SK-N-SH (cell line): ENCODE measurements around the gene HCCS. TPM values are rescaled to one million over a fixed set of nuclear protein-coding genes. Genes with fewer than 3 reads are reported as not detected.
"Not testable (repeated sequence)": the region's sequence is repeated elsewhere in the genome, so short reads cannot be mapped to it uniquely, and the experiment has no call there.

Experiments
- CTCF ChIA-PET: fragments of 300-600, 350-600 bp; formaldehyde crosslinking; extraction: SDS; loops from one replicate; lab custom pipeline; 2021; lab: Yijun Ruan, JAX
- POLR2A ChIA-PET: fragments of 350-600 bp; sonication (Branson Sonifier 250); formaldehyde crosslinking; extraction: SDS; loops from one replicate; lab custom pipeline; 2020; ENCODE audit warnings: antibody characterized with exemption, inconsistent platforms; lab: Yijun Ruan, JAX
- DNase-seq: peaks from one replicate; pipeline ENCODE4 v3.0.0; 2012
- H2AFZ ChIP-seq: fragments of 200-600 bp; sonication (generic); 2 replicates; pipeline ENCODE4 v1.8.1; 2016; ENCODE audit warnings: antibody characterized with exemption, mild to moderate bottlenecking, low read depth
- H3F3A ChIP-seq: fragments of 200-600 bp; sonication (generic); replicated peaks from 2 replicates; pipeline ENCODE3; 2016; ENCODE audit warnings: antibody characterized with exemption, mild to moderate bottlenecking; ENCODE audit not compliant: insufficient read depth
- H3K27ac ChIP-seq, 2 experiments: fragments of 200-500 bp in 1 of 2; fragments of 200-600 bp in 1 of 2; sonication (Bioruptor generic) in 1 of 2; sonication (generic), shearing (Covaris generic) in 1 of 2; 2 replicates each; pipeline versions ENCODE4 v1.5.1 to v1.6.1; 2014 to 2016; ENCODE audit warnings: low read depth in 2 of 2, inconsistent platforms in 1 of 2, low read length in 1 of 2, mild to moderate bottlenecking in 1 of 2, mixed read lengths in 1 of 2
- H3K27me3 ChIP-seq: fragments of 200-600 bp; sonication (generic), shearing (Covaris generic); 2 replicates; pipeline ENCODE4 v1.6.1; 2016; ENCODE audit warnings: mixed run types; ENCODE audit not compliant: insufficient read depth
- H3K36me3 ChIP-seq, 2 experiments: fragments of 200-500 bp in 1 of 2; fragments of 200-600 bp in 1 of 2; sonication (Bioruptor generic) in 1 of 2; sonication (generic) in 1 of 2; replicated peaks in 1 of 2; 2 replicates each; pipeline versions ENCODE3 to v1.5.1; 2014 to 2016; ENCODE audit warnings: low read length in 1 of 2, mild to moderate bottlenecking in 1 of 2; ENCODE audit not compliant: insufficient read depth in 2 of 2, control insufficient read depth in 1 of 2
- H3K4me1 ChIP-seq, 2 experiments: fragments of 200-500 bp in 1 of 2; fragments of 200-600 bp in 1 of 2; sonication (Bioruptor generic) in 1 of 2; sonication (generic), shearing (Covaris generic) in 1 of 2; 2 replicates each; pipeline versions ENCODE4 v1.5.1 to v1.6.1; 2014 to 2016; ENCODE audit warnings: low read depth in 1 of 2, low read length in 1 of 2, mixed run types in 1 of 2; ENCODE audit not compliant: insufficient read depth in 2 of 2, control insufficient read depth in 1 of 2
- H3K4me2 ChIP-seq: fragments of 200-600 bp; sonication (generic), shearing (Covaris generic); 2 replicates; pipeline ENCODE4 v1.6.1; 2017; ENCODE audit warnings: mixed run types
- H3K4me3 ChIP-seq, 2 experiments: fragments of 200-500 bp in 1 of 2; fragments of 200-600 bp in 1 of 2; sonication (Bioruptor generic) in 1 of 2; sonication (generic), shearing (Covaris generic) in 1 of 2; 2 replicates each; pipeline versions ENCODE4 v1.5.1 to v1.8.1; 2014 to 2016; ENCODE audit warnings: low read depth in 2 of 2, inconsistent platforms in 1 of 2, low read length in 1 of 2, mild to moderate bottlenecking in 1 of 2, mixed read lengths in 1 of 2, moderate library complexity in 1 of 2
- H3K79me2 ChIP-seq: fragments of 200-600 bp; sonication (generic); 2 replicates; pipeline ENCODE4 v1.8.1; 2017; ENCODE audit warnings: mild to moderate bottlenecking; ENCODE audit not compliant: insufficient read depth
- H3K9ac ChIP-seq: fragments of 200-600 bp; sonication (generic); 2 replicates; pipeline ENCODE4 v1.6.1; 2017; ENCODE audit warnings: mixed run types
- H3K9me2 ChIP-seq: fragments of 200-600 bp; sonication (generic); 2 replicates; pipeline ENCODE4 v1.6.1; 2017; ENCODE audit warnings: mixed run types
- H3K9me3 ChIP-seq: fragments of 200-600 bp; sonication (generic); 2 replicates; pipeline ENCODE4 v1.6.1; 2017; ENCODE audit warnings: mixed run types, mild to moderate bottlenecking, moderate library complexity
- H4K20me1 ChIP-seq: fragments of 200-600 bp; sonication (generic); 2 replicates; pipeline ENCODE4 v1.6.1; 2017; ENCODE audit warnings: mild to moderate bottlenecking, mixed run types; ENCODE audit not compliant: insufficient read depth
- ELF1 ChIP-seq: IDR thresholded peaks from 2 replicates; pipeline ENCODE4 v1.4.0; 2012
- EZH2phosphoT487 ChIP-seq: fragments of 200-600 bp; sonication (generic); IDR thresholded peaks from 2 replicates; pipeline ENCODE4 v1.6.1; 2017; ENCODE audit warnings: low read depth, mixed run types, mild to moderate bottlenecking, antibody characterized with exemption, moderate library complexity, borderline replicate concordance
- GABPA ChIP-seq: IDR thresholded peaks from 2 replicates; pipeline ENCODE4 v1.4.0; 2012; ENCODE audit warnings: low read depth, mild to moderate bottlenecking
- GATA2 ChIP-seq: sonication (generic); formaldehyde crosslinking; IDR thresholded peaks from 2 replicates; pipeline ENCODE4 v1.5.0; 2020; ENCODE audit warnings: mild to moderate bottlenecking, missing genetic modification reagents
- JUND ChIP-seq: IDR thresholded peaks from 2 replicates; pipeline ENCODE4 v1.4.0; 2012
- MEF2A ChIP-seq: IDR thresholded peaks from 2 replicates; pipeline ENCODE4 v1.4.0; 2012; ENCODE audit warnings: low read depth, borderline replicate concordance
- NRF1 ChIP-seq: IDR thresholded peaks from 2 replicates; pipeline ENCODE4 v1.6.1; 2012; ENCODE audit warnings: low read depth, mild to moderate bottlenecking, low read length
- POLR2AphosphoS5 ChIP-seq: IDR thresholded peaks from 2 replicates; pipeline ENCODE4 v1.6.1; 2012; ENCODE audit warnings: low read depth, low read length
- RCOR1 ChIP-seq: fragments of 150-350 bp; IDR thresholded peaks from 2 replicates; pipeline ENCODE4 v1.6.1; 2017; ENCODE audit warnings: antibody characterized with exemption, low read length
- REST ChIP-seq: IDR thresholded peaks from 2 replicates; pipeline ENCODE4 v1.6.1; 2012; ENCODE audit warnings: mild to moderate bottlenecking, low read depth, low read length, moderate library complexity
- RXRA ChIP-seq: IDR thresholded peaks from 2 replicates; pipeline ENCODE4 v1.4.0; 2012; ENCODE audit warnings: low read depth, mild to moderate bottlenecking, borderline replicate concordance
- SIN3A ChIP-seq: IDR thresholded peaks from 2 replicates; pipeline ENCODE4 v1.6.1; 2012; ENCODE audit warnings: low read depth, mild to moderate bottlenecking, low read length, moderate library complexity, borderline replicate concordance
- SMC3 ChIP-seq: IDR thresholded peaks from 2 replicates; pipeline ENCODE4 v1.6.1; 2012; ENCODE audit warnings: low read depth, low read length, improper control_type of control experiment
- TCF12 ChIP-seq: IDR thresholded peaks from 2 replicates; pipeline ENCODE4 v1.4.0; 2012
- TEAD4 ChIP-seq: IDR thresholded peaks from 2 replicates; pipeline ENCODE4 v1.4.0; 2012; ENCODE audit warnings: mild to moderate bottlenecking, borderline replicate concordance; ENCODE audit not compliant: insufficient read depth
- USF1 ChIP-seq: IDR thresholded peaks from 2 replicates; pipeline ENCODE4 v1.4.0; 2012; ENCODE audit warnings: low read depth, borderline replicate concordance
- USF2 ChIP-seq: fragments of 150-350 bp; IDR thresholded peaks from 2 replicates; pipeline ENCODE4 v1.6.1; 2017; ENCODE audit warnings: antibody characterized with exemption, low read length, low read depth, borderline replicate concordance
- WGBS: methylation state at CpG from one replicate; pipeline ENCODE4 v1.1.6; 2017; ENCODE audit warnings: low lambda C conversion rate; 5-methylcytosine and 5-hydroxymethylcytosine counted together
- polyA plus RNA-seq, 3 experiments: library from polyadenylated mRNA; depleted of rRNA; stranded (reverse); fragments of >200 nt; gene quantifications; 2 replicates each; pipeline ENCODE4 v1.2.3, GENCODE V29; 2012

Gene HCCS
- polyA plus RNA-seq, 1 of the 3 experiments (the other 2 are of a cell fraction) = 33.7 TPM

- no peaks in the 10 kb centered on the region for H3K4me1 ChIP-seq
- no peak for TF ChIP-seq SIN3A
- TF ChIP-seq, all 33 proteins: peak for 0
- H3K4me2 ChIP-seq = no peak overlapping the region
- no peak overlapping the region for H2AFZ ChIP-seq
- ChIA-PET POLR2A (no interaction called here), CTCF (interaction anchor here (0.9 to 2.1 kb wide), 2 partner anchors 18 to 930 kb away, joined by 4 to 6 read pairs; no protein-coding TSS in a partner anchor)
- H3F3A ChIP-seq = no peaks in the 10 kb centered on the region
- H3K9me3 ChIP-seq = no peaks in the 10 kb centered on the region
- no peaks in the 10 kb centered on the region for H3K27me3 ChIP-seq
- peaks cover 74 to 84% of the 10 kb centered on the region in 2 experiments for H3K36me3 ChIP-seq
- H3K27ac ChIP-seq = no peak overlapping the region
- H3K9ac ChIP-seq = no peak overlapping the region
- no peaks in the 10 kb centered on the region for H3K79me2 ChIP-seq
- H4K20me1 ChIP-seq = no peaks in the 10 kb centered on the region
- WGBS = 86% methylated on average over 6 of the region's 8 CpGs
- no peak for DNase-seq
- H3K4me3 ChIP-seq = no peak overlapping the region
- no peaks in the 10 kb centered on the region for H3K9me2 ChIP-seq
Observed at GRCh38 chrX:11119313-11119943, 8.3 kb downstream of the HCCS start.

GRCh38 chrX:11123087-11123486 lies 12.0 kb downstream of the HCCS start:
- H3K36me3 ChIP-seq = peaks cover 38 to 48% of the 10 kb centered on the region in 2 experiments
- H3K4me2 ChIP-seq, H4K20me1 ChIP-seq, H3K4me3 ChIP-seq, H3K9me3 ChIP-seq, DNase-seq, H3K9ac ChIP-seq, H3K27me3 ChIP-seq, POLR2A ChIA-PET, H2AFZ ChIP-seq, H3K79me2 ChIP-seq, H3F3A ChIP-seq, H3K4me1 ChIP-seq, H3K27ac ChIP-seq, H3K9me2 ChIP-seq: not testable (repeated sequence)
- CTCF ChIA-PET = interaction anchor here (1.0 kb wide), 1 partner anchor 933 kb away, joined by 5 read pairs; no protein-coding TSS in a partner anchor
- 78% methylated on average over 6 of the region's 6 CpGs for WGBS

GRCh38 chrX:11124112-11124511 lies 13.0 kb downstream of the HCCS start:
- Histone ChIP-seq H3K4me2 (no peak overlapping the region), H3K27me3 (no peaks in the 10 kb centered on the region), H3K79me2 (no peaks in the 10 kb centered on the region), H3K9me2 (no peaks in the 10 kb centered on the region), H3K36me3 (peaks cover 32 to 37% of the 10 kb centered on the region in 2 experiments), H3K9ac (no peak overlapping the region), H3F3A (no peaks in the 10 kb centered on the region), H3K4me3 (no peak overlapping the region), H3K9me3 (no peaks in the 10 kb centered on the region), H4K20me1 (no peaks in the 10 kb centered on the region), H3K4me1 (no peaks in the 10 kb centered on the region), H2AFZ (no peak overlapping the region), H3K27ac (no peak overlapping the region)
- POLR2A ChIA-PET = no interaction called here
- CTCF ChIA-PET = interaction anchor here (1.5 kb wide), 1 partner anchor 401 kb away, joined by 3 read pairs; no protein-coding TSS in a partner anchor
- no peak for DNase-seq
- WGBS = 83% methylated on average over 2 of the region's 2 CpGs
- TF ChIP-seq USF1 (no peak), GABPA (no peak), TCF12 (no peak), JUND (no peak), SMC3 (no peak), RXRA (no peak), REST (no peak), SIN3A (no peak), POLR2AphosphoS5 (no peak), EZH2phosphoT487 (no peak), USF2 (no peak), MEF2A (no peak), TEAD4 (no peak), GATA2 (CRISPR knock-in tag) (no peak), NRF1 (no peak), RCOR1 (no peak), ELF1 (no peak)
